HepG2 (cell line): ENCODE data around the gene TASP1. TPM values are rescaled to one million over a fixed set of nuclear protein-coding genes. Genes with fewer than 3 reads are reported as not detected.
A peak's percentile ranks its signal among the peaks of the same experiment; 100 is the strongest.

ENCODE experiments used
- CCAR2 ChIP-seq: fragments of 200-400 bp; formaldehyde crosslinking; optimal IDR thresholded peaks from 2 replicates; pipeline ENCODE3; 2018; ENCODE audit warnings: low read depth, mild to moderate bottlenecking, low read length, moderate library complexity
- EP300 ChIP-seq, 3 experiments: sonication (generic) in 1 of 3; formaldehyde crosslinking in 1 of 3; IDR thresholded peaks; 2 replicates each; pipeline versions ENCODE4 v1.5.1 to v1.6.1; 2011 to 2020; ENCODE audit warnings: low read depth in 2 of 3, low read length in 2 of 3, borderline replicate concordance in 1 of 3, improper control_type of control experiment in 1 of 3, mild to moderate bottlenecking in 1 of 3, missing genetic modification reagents in 1 of 3, moderate library complexity in 1 of 3
- ERF ChIP-seq: IDR thresholded peaks from 2 replicates; pipeline ENCODE4 v1.6.1; 2018; ENCODE audit warnings: missing biosample characterization, missing genetic modification reagents
- GTF2F1 ChIP-seq: fragments of 150-350 bp; IDR thresholded peaks from 2 replicates; pipeline ENCODE4 v1.6.1; 2014; ENCODE audit warnings: low read length
- HMGA1 ChIP-seq: sonication (generic); formaldehyde crosslinking; conservative IDR thresholded peaks from 2 replicates; pipeline ENCODE4 v1.4.0; 2020; ENCODE audit warnings: missing genetic modification reagents
- NFE2 ChIP-seq: sonication (generic); formaldehyde crosslinking; IDR thresholded peaks from 2 replicates; pipeline ENCODE4 v1.4.0; 2020; ENCODE audit warnings: missing genetic modification reagents
- POGZ ChIP-seq: sonication (generic); formaldehyde crosslinking; IDR thresholded peaks from 2 replicates; pipeline ENCODE4 v1.4.0; 2020; ENCODE audit warnings: mild to moderate bottlenecking, missing genetic modification reagents
- PPARG ChIP-seq: conservative IDR thresholded peaks from 2 replicates; pipeline ENCODE4 v1.6.1; 2016; ENCODE audit warnings: missing biosample characterization, missing genetic modification reagents
- RCOR2 ChIP-seq: IDR thresholded peaks from 2 replicates; pipeline ENCODE4 v1.6.1; 2016; ENCODE audit warnings: missing biosample characterization, missing genetic modification reagents
- SKI ChIP-seq: fragments of 450-650 bp; IDR thresholded peaks from one replicate; pipeline ENCODE4 v1.6.1; 2018; ENCODE audit warnings: mild to moderate bottlenecking; ENCODE audit not compliant: partially characterized antibody
- SOX5 ChIP-seq: IDR thresholded peaks from 2 replicates; pipeline ENCODE4 v1.6.1; 2016; ENCODE audit warnings: borderline replicate concordance
- ZBTB21 ChIP-seq: sonication (generic); formaldehyde crosslinking; IDR thresholded peaks from 2 replicates; pipeline ENCODE4 v1.4.0; 2020; ENCODE audit warnings: missing genetic modification reagents
- ZKSCAN1 ChIP-seq: fragments of 150-350 bp; IDR thresholded peaks from 2 replicates; pipeline ENCODE4 v1.6.1; 2014; ENCODE audit warnings: low read length
- ZNF619 ChIP-seq: sonication (generic); formaldehyde crosslinking; IDR thresholded peaks from 2 replicates; pipeline ENCODE4 v1.4.0; 2020; ENCODE audit warnings: mild to moderate bottlenecking, missing genetic modification reagents
- ZNF792 ChIP-seq: IDR thresholded peaks from 2 replicates; pipeline ENCODE4 v1.6.1; 2016
- polyA plus RNA-seq, 8 experiments: library from polyadenylated mRNA; depleted of rRNA in 3 of 8; stranded (reverse) in 7 of 8; unstranded in 1 of 8; fragments of >200 nt; fragmentation: Illumina TruSeq in 4 of 8; extraction: Trizol in 4 of 8; gene quantifications; 2 replicates each; pipeline versions ENCODE4 v1.2.1 to v1.2.3, GENCODE V29; 2011 to 2016; ENCODE audit warnings: low read depth in 4 of 8, missing spikeins in 1 of 8, mixed read lengths in 1 of 8; ENCODE audit not compliant: insufficient read depth in 1 of 8
- total RNA-seq, 5 experiments: library from RNA; depleted of rRNA; stranded (reverse); fragments of >200 nt; fragmentation: Illumina TruSeq; extraction: Trizol; gene quantifications; 2 replicates each; pipeline ENCODE4 v1.2.3, GENCODE V29; 2016; ENCODE audit warnings: low read depth in 1 of 5
- TF ChIP-seq, protein P1 (sequence below): sonication (generic); formaldehyde crosslinking; IDR thresholded peaks from 2 replicates; pipeline ENCODE4 v1.5.1; 2020; ENCODE audit warnings: missing genetic modification reagents, mild to moderate bottlenecking, borderline replicate concordance
- TF ChIP-seq, protein P2 (sequence below): sonication (generic); formaldehyde crosslinking; IDR thresholded peaks from 2 replicates; pipeline ENCODE4 v1.4.0; 2020; ENCODE audit warnings: missing genetic modification reagents
- TF ChIP-seq, protein P3 (sequence below): sonication (generic); formaldehyde crosslinking; IDR thresholded peaks from 2 replicates; pipeline ENCODE4 v1.4.0; 2020; ENCODE audit warnings: missing genetic modification reagents, borderline replicate concordance
- TF ChIP-seq, protein P4 (sequence below): sonication (generic); formaldehyde crosslinking; IDR thresholded peaks from 2 replicates; pipeline ENCODE4 v1.5.0; 2020; ENCODE audit warnings: missing genetic modification reagents
- TF ChIP-seq, protein P5 (sequence below): sonication (generic); formaldehyde crosslinking; conservative IDR thresholded peaks from 2 replicates; pipeline ENCODE4 v1.4.0; 2020; ENCODE audit warnings: mild to moderate bottlenecking, missing genetic modification reagents, moderate library complexity

TASP1 gene
- total and polyA plus RNA-seq, 2 of the 13 experiments (the other 11 are each of a cell fraction or from before 2014, with no cell fraction given) = 10.0 to 25.2 TPM

DNA sequence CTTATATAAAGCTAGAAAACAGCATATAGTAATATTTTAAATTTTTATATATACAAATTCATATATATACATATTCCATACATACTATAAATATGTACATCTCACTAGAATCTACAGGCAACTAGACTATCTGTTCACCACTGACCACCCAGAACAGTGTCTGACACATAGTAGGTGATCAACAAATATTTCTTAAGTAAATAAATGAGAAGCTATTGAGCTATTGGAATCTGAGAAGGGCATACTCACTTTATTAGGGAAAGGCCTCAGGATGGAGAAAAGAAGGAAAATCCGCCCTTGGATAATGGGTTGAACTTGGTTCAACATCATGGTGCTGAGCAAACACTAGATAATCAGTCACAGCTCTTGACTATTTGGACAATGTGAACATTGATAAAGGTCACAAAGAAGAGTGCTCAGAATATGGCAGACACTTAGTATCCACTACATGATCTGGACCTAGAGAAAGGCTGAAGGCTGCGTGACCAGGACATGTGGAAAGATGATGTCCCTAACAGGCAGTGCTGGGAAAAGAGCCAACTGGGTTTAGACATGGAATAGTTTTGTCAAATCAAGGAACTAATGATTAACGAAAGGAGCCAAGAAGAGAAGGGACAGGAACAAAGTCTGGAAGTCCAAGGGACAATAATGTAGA, 186.1 kb downstream of the TASP1 start (continued):
- TF ChIP-seq EP300 (IDR thresholded peaks at IDR 0.05; ENCODE audit: low read depth in 2 of 2, low read length in 2 of 2) = peak in 1 of 2 experiments; percentile 46; a peak in 1 of 4 replicates
- no peak for TF ChIP-seq EP300 (CRISPR knock-in tag; IDR thresholded peaks at IDR 0.05; ENCODE audit: borderline replicate concordance)
- 0 out of 2 replicates have a peak, but pooled peaks have one; percentile 22 for TF ChIP-seq ZBTB21 (CRISPR knock-in tag)
- TF ChIP-seq ZNF792 = no peak
- TF ChIP-seq ZKSCAN1 = peak; percentile 93
- no peak for TF ChIP-seq CCAR2
- TF ChIP-seq, protein P1, sequence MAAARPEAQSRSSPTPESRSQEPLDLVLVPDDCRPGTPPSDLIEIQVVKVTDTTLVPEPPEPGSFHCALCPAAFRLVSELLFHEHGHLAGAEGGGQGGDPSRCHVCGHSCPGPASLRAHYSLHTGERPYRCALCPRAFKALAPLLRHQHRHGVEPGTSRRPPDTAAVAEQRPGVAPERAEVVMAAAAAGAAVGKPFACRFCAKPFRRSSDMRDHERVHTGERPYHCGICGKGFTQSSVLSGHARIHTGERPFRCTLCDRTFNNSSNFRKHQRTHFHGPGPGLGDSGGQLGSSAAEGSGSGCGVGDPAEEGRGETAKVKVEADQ (CRISPR knock-in tag) = 0 out of 2 replicates have a peak, but pooled peaks have one; percentile 44
- TF ChIP-seq, protein P2, sequence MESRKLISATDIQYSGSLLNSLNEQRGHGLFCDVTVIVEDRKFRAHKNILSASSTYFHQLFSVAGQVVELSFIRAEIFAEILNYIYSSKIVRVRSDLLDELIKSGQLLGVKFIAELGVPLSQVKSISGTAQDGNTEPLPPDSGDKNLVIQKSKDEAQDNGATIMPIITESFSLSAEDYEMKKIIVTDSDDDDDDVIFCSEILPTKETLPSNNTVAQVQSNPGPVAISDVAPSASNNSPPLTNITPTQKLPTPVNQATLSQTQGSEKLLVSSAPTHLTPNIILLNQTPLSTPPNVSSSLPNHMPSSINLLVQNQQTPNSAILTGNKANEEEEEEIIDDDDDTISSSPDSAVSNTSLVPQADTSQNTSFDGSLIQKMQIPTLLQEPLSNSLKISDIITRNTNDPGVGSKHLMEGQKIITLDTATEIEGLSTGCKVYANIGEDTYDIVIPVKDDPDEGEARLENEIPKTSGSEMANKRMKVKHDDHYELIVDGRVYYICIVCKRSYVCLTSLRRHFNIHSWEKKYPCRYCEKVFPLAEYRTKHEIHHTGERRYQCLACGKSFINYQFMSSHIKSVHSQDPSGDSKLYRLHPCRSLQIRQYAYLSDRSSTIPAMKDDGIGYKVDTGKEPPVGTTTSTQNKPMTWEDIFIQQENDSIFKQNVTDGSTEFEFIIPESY (CRISPR knock-in tag) = no peak
- TF ChIP-seq SOX5 (CRISPR knock-in tag) = peak; percentile 46
- no peak for TF ChIP-seq NFE2
- TF ChIP-seq, protein P3, sequence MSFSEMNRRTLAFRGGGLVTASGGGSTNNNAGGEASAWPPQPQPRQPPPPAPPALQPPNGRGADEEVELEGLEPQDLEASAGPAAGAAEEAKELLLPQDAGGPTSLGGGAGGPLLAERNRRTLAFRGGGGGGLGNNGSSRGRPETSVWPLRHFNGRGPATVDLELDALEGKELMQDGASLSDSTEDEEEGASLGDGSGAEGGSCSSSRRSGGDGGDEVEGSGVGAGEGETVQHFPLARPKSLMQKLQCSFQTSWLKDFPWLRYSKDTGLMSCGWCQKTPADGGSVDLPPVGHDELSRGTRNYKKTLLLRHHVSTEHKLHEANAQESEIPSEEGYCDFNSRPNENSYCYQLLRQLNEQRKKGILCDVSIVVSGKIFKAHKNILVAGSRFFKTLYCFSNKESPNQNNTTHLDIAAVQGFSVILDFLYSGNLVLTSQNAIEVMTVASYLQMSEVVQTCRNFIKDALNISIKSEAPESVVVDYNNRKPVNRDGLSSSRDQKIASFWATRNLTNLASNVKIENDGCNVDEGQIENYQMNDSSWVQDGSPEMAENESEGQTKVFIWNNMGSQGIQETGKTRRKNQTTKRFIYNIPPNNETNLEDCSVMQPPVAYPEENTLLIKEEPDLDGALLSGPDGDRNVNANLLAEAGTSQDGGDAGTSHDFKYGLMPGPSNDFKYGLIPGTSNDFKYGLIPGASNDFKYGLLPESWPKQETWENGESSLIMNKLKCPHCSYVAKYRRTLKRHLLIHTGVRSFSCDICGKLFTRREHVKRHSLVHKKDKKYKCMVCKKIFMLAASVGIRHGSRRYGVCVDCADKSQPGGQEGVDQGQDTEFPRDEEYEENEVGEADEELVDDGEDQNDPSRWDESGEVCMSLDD = no peak
- TF ChIP-seq SKI = no peak
- peak; percentile 96 for TF ChIP-seq POGZ (CRISPR knock-in tag)
- TF ChIP-seq RCOR2 (CRISPR knock-in tag) = 0 out of 2 replicates have a peak, but pooled peaks have one; percentile 72
- TF ChIP-seq HMGA1 (CRISPR knock-in tag) = 0 out of 2 replicates have a peak, but pooled peaks have one; percentile 23
- TF ChIP-seq ZNF619 (CRISPR knock-in tag) = no peak
- peak; percentile 71 for TF ChIP-seq PPARG
- TF ChIP-seq, protein P4, sequence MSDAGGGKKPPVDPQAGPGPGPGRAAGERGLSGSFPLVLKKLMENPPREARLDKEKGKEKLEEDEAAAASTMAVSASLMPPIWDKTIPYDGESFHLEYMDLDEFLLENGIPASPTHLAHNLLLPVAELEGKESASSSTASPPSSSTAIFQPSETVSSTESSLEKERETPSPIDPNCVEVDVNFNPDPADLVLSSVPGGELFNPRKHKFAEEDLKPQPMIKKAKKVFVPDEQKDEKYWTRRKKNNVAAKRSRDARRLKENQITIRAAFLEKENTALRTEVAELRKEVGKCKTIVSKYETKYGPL (CRISPR knock-in tag) = no peak
- TF ChIP-seq, protein P5, sequence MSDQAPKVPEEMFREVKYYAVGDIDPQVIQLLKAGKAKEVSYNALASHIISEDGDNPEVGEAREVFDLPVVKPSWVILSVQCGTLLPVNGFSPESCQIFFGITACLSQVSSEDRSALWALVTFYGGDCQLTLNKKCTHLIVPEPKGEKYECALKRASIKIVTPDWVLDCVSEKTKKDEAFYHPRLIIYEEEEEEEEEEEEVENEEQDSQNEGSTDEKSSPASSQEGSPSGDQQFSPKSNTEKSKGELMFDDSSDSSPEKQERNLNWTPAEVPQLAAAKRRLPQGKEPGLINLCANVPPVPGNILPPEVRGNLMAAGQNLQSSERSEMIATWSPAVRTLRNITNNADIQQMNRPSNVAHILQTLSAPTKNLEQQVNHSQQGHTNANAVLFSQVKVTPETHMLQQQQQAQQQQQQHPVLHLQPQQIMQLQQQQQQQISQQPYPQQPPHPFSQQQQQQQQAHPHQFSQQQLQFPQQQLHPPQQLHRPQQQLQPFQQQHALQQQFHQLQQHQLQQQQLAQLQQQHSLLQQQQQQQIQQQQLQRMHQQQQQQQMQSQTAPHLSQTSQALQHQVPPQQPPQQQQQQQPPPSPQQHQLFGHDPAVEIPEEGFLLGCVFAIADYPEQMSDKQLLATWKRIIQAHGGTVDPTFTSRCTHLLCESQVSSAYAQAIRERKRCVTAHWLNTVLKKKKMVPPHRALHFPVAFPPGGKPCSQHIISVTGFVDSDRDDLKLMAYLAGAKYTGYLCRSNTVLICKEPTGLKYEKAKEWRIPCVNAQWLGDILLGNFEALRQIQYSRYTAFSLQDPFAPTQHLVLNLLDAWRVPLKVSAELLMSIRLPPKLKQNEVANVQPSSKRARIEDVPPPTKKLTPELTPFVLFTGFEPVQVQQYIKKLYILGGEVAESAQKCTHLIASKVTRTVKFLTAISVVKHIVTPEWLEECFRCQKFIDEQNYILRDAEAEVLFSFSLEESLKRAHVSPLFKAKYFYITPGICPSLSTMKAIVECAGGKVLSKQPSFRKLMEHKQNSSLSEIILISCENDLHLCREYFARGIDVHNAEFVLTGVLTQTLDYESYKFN (CRISPR knock-in tag) = peak; percentile 59; the same call in 1 of the 2 replicates
- no peak for TF ChIP-seq GTF2F1
- no peak for TF ChIP-seq ERF (CRISPR knock-in tag)
